Neuronal stem cell (in vitro differentiated cells): ENCODE measurements around the gene B4GALNT4.

ENCODE experiments used
- DNase-seq: peaks from one replicate; pipeline ENCODE4 v3.0.0-alpha.2; 2013; ENCODE audit warnings: low spot score
- H2AFZ ChIP-seq: one replicate; pipeline ENCODE4 v1.6.1; 2013; ENCODE audit warnings: mild to moderate bottlenecking, low read length, inconsistent platforms
- H2AK5ac ChIP-seq: 2 replicates; pipeline ENCODE4 v1.6.1; 2013; ENCODE audit warnings: low read depth, mild to moderate bottlenecking, inconsistent platforms, low read length, moderate library complexity, mixed read lengths
- H2BK120ac ChIP-seq: 2 replicates; pipeline ENCODE4 v1.6.1; 2013; ENCODE audit warnings: low read depth, mild to moderate bottlenecking, inconsistent platforms, low read length, moderate library complexity, mixed read lengths
- H2BK12ac ChIP-seq: one replicate; pipeline ENCODE4 v1.6.1; 2013; ENCODE audit warnings: low read length, inconsistent platforms
- H2BK15ac ChIP-seq: 2 replicates; pipeline ENCODE4 v1.6.1; 2013; ENCODE audit warnings: mild to moderate bottlenecking, low read length, inconsistent platforms, mixed read lengths
- H2BK5ac ChIP-seq: one replicate; pipeline ENCODE4 v1.6.1; 2013; ENCODE audit warnings: inconsistent platforms, mild to moderate bottlenecking, low read length, moderate library complexity
- H3K14ac ChIP-seq: one replicate; pipeline ENCODE4 v1.6.1; 2013; ENCODE audit warnings: low read length, inconsistent platforms
- H3K18ac ChIP-seq: 2 replicates; pipeline ENCODE4 v1.6.1; 2013; ENCODE audit warnings: low read length, inconsistent platforms
- H3K23ac ChIP-seq: 2 replicates; pipeline ENCODE4 v1.6.1; 2013; ENCODE audit warnings: low read depth, mild to moderate bottlenecking, mixed read lengths, low read length, inconsistent platforms; ENCODE audit not compliant: poor library complexity
- H3K27ac ChIP-seq: replicated peaks from 3 replicates; pipeline ENCODE4 v1.5.1; 2013; ENCODE audit warnings: low read length, inconsistent platforms
- H3K27me3 ChIP-seq, 3 experiments: 2 replicates each; pipeline ENCODE4 v1.6.1; 2013; ENCODE audit warnings: low read length in 3 of 3, mild to moderate bottlenecking in 2 of 3, inconsistent platforms in 1 of 3, low read depth in 1 of 3, mixed read lengths in 1 of 3, moderate library complexity in 1 of 3; ENCODE audit not compliant: control insufficient read depth in 3 of 3, insufficient read depth in 3 of 3
- H3K36me3 ChIP-seq, 2 donors: replicated peaks in 1 of 2; 2 replicates each; pipeline ENCODE4 v1.6.1; 2013; ENCODE audit warnings: low read length in 2 of 2; ENCODE audit not compliant: control insufficient read depth in 2 of 2, insufficient read depth in 2 of 2
- H3K4ac ChIP-seq: 2 replicates; pipeline ENCODE4 v1.6.1; 2013; ENCODE audit warnings: inconsistent platforms, mild to moderate bottlenecking, low read length, moderate library complexity
- H3K4me1 ChIP-seq, 2 donors: 1 replicate in 1 of 2; 2 replicates in 1 of 2; pipeline ENCODE4 v1.6.1; 2013; ENCODE audit warnings: low read length in 2 of 2, low read depth in 1 of 2; ENCODE audit not compliant: control insufficient read depth in 2 of 2, insufficient read depth in 1 of 2
- H3K4me2 ChIP-seq: one replicate; pipeline ENCODE4 v1.6.1; 2013; ENCODE audit warnings: mild to moderate bottlenecking, low read length, inconsistent platforms; ENCODE audit not compliant: insufficient read depth, poor library complexity, severe bottlenecking
- H3K4me3 ChIP-seq, 2 donors: 2 replicates each; pipeline ENCODE4 v1.5.1; 2013; ENCODE audit warnings: low read length in 2 of 2, mild to moderate bottlenecking in 2 of 2, inconsistent platforms in 1 of 2, moderate library complexity in 1 of 2
- H3K79me1 ChIP-seq: one replicate; pipeline ENCODE4 v1.6.1; 2013; ENCODE audit warnings: low read depth, mild to moderate bottlenecking, inconsistent platforms, low read length, moderate library complexity
- H3K9ac ChIP-seq: one replicate; pipeline ENCODE4 v1.6.1; 2013; ENCODE audit warnings: mild to moderate bottlenecking, low read depth, low read length, inconsistent platforms; ENCODE audit not compliant: poor library complexity
- H3K9me3 ChIP-seq, 2 donors: replicated peaks in 1 of 2; 2 replicates each; pipeline versions ENCODE3 to v1.6.1; 2013; ENCODE audit warnings: low read length in 2 of 2, mild to moderate bottlenecking in 2 of 2, inconsistent platforms in 1 of 2, low read depth in 1 of 2, mixed read lengths in 1 of 2, moderate library complexity in 1 of 2; ENCODE audit not compliant: control insufficient read depth in 2 of 2, insufficient read depth in 1 of 2
- H4K8ac ChIP-seq: one replicate; pipeline ENCODE4 v1.6.1; 2013; ENCODE audit warnings: low read depth, mild to moderate bottlenecking, inconsistent platforms, low read length, moderate library complexity
- H4K91ac ChIP-seq: one replicate; pipeline ENCODE4 v1.6.1; 2013; ENCODE audit warnings: low read length, low read depth, mild to moderate bottlenecking, inconsistent platforms; ENCODE audit not compliant: poor library complexity
- WGBS, 2 donors: extraction: QIAGEN DNeasy Blood & Tissue Kit; methylation state at CpG; one replicate each; pipeline ENCODE4 v1.1.7; 2013; ENCODE audit warnings: missing lambda C conversion rate in 2 of 2, mixed read lengths in 1 of 2; ENCODE audit not compliant: insufficient read length in 2 of 2, insufficient replicate concordance in 1 of 2; ENCODE audit errors: extremely low coverage in 2 of 2; 5-methylcytosine and 5-hydroxymethylcytosine counted together

Gene B4GALNT4

GRCh38 chr11:335779-336658 is 33.3 kb upstream of the B4GALNT4 start:
- Histone ChIP-seq H2BK5ac (no peak overlapping the region), H3K23ac (no peak overlapping the region), H3K27ac (peak overlapping the region; percentile 89), H3K27me3 (no peaks in the 10 kb centered on the region), H3K18ac (peak overlapping the region; percentile 95), H2BK15ac (peak overlapping the region; percentile 22), H4K8ac (no peak overlapping the region), H3K4ac (no peak overlapping the region), H2AFZ (no peak overlapping the region), H3K36me3 (no peaks in the 10 kb centered on the region), H3K4me2 (no peak overlapping the region), H3K4me1 (peaks cover 27 to 39% of the 10 kb centered on the region in 2 donors), H2BK120ac (no peak overlapping the region), H3K14ac (no peak overlapping the region), H3K4me3 (no peak overlapping the region), H3K9ac (no peak overlapping the region), H3K79me1 (no peaks in the 10 kb centered on the region), H4K91ac (peak overlapping the region; percentile 87), H3K9me3 (peaks cover 3 to 18% of the 10 kb centered on the region in 2 donors), H2BK12ac (no peak overlapping the region), H2AK5ac (no peak overlapping the region)
- DNase-seq: no peak
- no CpG with 5 or more reads among the region's 15 CpGs for WGBS, 2 donors

- no peak for DNase-seq
- H3K4me3 ChIP-seq: no peak overlapping the region
- H3K4me2 ChIP-seq: no peak overlapping the region
- H2BK120ac ChIP-seq: no peak overlapping the region
- H3K4me1 ChIP-seq: peaks cover 27 to 39% of the 10 kb centered on the region in 2 donors
- no peak overlapping the region for H2BK5ac ChIP-seq
- peaks cover 3 to 12% of the 10 kb centered on the region in 2 donors for H3K9me3 ChIP-seq
- no peak overlapping the region for H3K14ac ChIP-seq
- H2BK15ac ChIP-seq: peak overlapping the region; percentile 22
- H3K27ac ChIP-seq: peak overlapping the region; percentile 89
- no peak overlapping the region for H3K23ac ChIP-seq
- no peak overlapping the region for H4K8ac ChIP-seq
- H4K91ac ChIP-seq: peak overlapping the region; percentile 87
- no CpG with 5 or more reads among the region's 4 CpGs for WGBS, 2 donors
- no peak overlapping the region for H2AFZ ChIP-seq
- H3K4ac ChIP-seq: no peak overlapping the region
- H3K27me3 ChIP-seq: no peaks in the 10 kb centered on the region
- no peak overlapping the region for H2BK12ac ChIP-seq
- H3K36me3 ChIP-seq: no peaks in the 10 kb centered on the region
- peak overlapping the region; percentile 69 for H3K18ac ChIP-seq
- no peak overlapping the region for H3K9ac ChIP-seq
- H2AK5ac ChIP-seq: no peak overlapping the region
- no peaks in the 10 kb centered on the region for H3K79me1 ChIP-seq
Observed at GRCh38 chr11:336659-337198, 32.6 kb upstream of the B4GALNT4 start.

- no peak overlapping the region for H3K4me3 ChIP-seq
- no CpG with 5 or more reads among the region's 6 CpGs for WGBS, 2 donors
- H4K91ac ChIP-seq: no peak overlapping the region
- no peak overlapping the region for H3K4me2 ChIP-seq
- no peak overlapping the region for H2AK5ac ChIP-seq
- H3K27ac ChIP-seq: no peak overlapping the region
- peaks cover 27 to 42% of the 10 kb centered on the region in 2 donors for H3K4me1 ChIP-seq
- no peak overlapping the region for H3K18ac ChIP-seq
- no peak overlapping the region for H2BK12ac ChIP-seq
- H3K23ac ChIP-seq: no peak overlapping the region
- H2BK15ac ChIP-seq: no peak overlapping the region
- no peak overlapping the region for H3K14ac ChIP-seq
- H3K9ac ChIP-seq: no peak overlapping the region
- no peak overlapping the region for H4K8ac ChIP-seq
- H3K27me3 ChIP-seq: no peaks in the 10 kb centered on the region
- no peak overlapping the region for H3K4ac ChIP-seq
- no peaks in the 10 kb centered on the region for H3K79me1 ChIP-seq
- DNase-seq: no peak
- H2BK120ac ChIP-seq: no peak overlapping the region
- H3K36me3 ChIP-seq: no peaks in the 10 kb centered on the region
- peak overlapping the region; percentile 54 for H2BK5ac ChIP-seq
- no peak overlapping the region for H2AFZ ChIP-seq
- peaks cover 3 to 7% of the 10 kb centered on the region in 2 donors for H3K9me3 ChIP-seq
Observed at GRCh38 chr11:337711-338110, 31.6 kb upstream of the B4GALNT4 start.

GRCh38 chr11:339963-340362 is 29.3 kb upstream of the B4GALNT4 start:
- Histone ChIP-seq H3K27me3 (no peaks in the 10 kb centered on the region), H3K23ac (no peak overlapping the region), H4K8ac (no peak overlapping the region), H3K9ac (no peak overlapping the region), H3K27ac (no peak overlapping the region), H3K79me1 (no peaks in the 10 kb centered on the region), H3K18ac (no peak overlapping the region), H2BK12ac (no peak overlapping the region), H3K36me3 (no peaks in the 10 kb centered on the region), H3K14ac (no peak overlapping the region), H2BK15ac (no peak overlapping the region), H3K4me2 (no peak overlapping the region), H2AFZ (no peak overlapping the region), H3K4me3 (no peak overlapping the region), H3K4ac (no peak overlapping the region), H2BK120ac (no peak overlapping the region), H4K91ac (no peak overlapping the region), H3K9me3 (no peaks in the 10 kb centered on the region), H2BK5ac (no peak overlapping the region), H2AK5ac (no peak overlapping the region), H3K4me1 (peaks cover 15 to 29% of the 10 kb centered on the region in 2 donors)
- WGBS, 2 donors: no CpG with 5 or more reads among the region's 2 CpGs
- no peak for DNase-seq
